ENCODE measurements around the gene IKZF2.

DNA sequence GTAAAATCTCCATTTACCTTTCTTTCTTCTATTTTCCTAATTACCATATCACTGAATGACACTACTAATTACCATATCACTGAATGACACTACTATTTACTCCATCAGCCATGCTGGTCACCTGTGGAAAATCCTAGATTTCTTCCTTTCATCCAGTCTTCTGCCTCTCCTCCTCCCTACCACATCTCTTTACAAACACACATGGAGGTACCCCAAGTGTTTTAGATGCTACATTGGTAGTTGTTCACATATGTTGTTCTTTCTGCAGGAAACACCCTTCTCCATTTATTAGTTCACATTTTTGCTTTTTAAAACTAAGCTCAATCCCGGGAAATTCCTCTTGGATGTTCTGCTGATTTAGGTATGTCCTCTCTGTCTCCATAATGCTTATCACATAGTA, 134.0 kb downstream of the IKZF2 start:
- TF ChIP-seq, protein P1, sequence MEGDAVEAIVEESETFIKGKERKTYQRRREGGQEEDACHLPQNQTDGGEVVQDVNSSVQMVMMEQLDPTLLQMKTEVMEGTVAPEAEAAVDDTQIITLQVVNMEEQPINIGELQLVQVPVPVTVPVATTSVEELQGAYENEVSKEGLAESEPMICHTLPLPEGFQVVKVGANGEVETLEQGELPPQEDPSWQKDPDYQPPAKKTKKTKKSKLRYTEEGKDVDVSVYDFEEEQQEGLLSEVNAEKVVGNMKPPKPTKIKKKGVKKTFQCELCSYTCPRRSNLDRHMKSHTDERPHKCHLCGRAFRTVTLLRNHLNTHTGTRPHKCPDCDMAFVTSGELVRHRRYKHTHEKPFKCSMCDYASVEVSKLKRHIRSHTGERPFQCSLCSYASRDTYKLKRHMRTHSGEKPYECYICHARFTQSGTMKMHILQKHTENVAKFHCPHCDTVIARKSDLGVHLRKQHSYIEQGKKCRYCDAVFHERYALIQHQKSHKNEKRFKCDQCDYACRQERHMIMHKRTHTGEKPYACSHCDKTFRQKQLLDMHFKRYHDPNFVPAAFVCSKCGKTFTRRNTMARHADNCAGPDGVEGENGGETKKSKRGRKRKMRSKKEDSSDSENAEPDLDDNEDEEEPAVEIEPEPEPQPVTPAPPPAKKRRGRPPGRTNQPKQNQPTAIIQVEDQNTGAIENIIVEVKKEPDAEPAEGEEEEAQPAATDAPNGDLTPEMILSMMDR (conservative IDR thresholded peaks at IDR 0.05; ENCODE audit: low read depth in 2 of 2): no peak
- no peak for TF ChIP-seq POLR2AphosphoS5 (IDR thresholded peaks at IDR 0.05; ENCODE audit: low read depth)
- TF ChIP-seq, protein P2, sequence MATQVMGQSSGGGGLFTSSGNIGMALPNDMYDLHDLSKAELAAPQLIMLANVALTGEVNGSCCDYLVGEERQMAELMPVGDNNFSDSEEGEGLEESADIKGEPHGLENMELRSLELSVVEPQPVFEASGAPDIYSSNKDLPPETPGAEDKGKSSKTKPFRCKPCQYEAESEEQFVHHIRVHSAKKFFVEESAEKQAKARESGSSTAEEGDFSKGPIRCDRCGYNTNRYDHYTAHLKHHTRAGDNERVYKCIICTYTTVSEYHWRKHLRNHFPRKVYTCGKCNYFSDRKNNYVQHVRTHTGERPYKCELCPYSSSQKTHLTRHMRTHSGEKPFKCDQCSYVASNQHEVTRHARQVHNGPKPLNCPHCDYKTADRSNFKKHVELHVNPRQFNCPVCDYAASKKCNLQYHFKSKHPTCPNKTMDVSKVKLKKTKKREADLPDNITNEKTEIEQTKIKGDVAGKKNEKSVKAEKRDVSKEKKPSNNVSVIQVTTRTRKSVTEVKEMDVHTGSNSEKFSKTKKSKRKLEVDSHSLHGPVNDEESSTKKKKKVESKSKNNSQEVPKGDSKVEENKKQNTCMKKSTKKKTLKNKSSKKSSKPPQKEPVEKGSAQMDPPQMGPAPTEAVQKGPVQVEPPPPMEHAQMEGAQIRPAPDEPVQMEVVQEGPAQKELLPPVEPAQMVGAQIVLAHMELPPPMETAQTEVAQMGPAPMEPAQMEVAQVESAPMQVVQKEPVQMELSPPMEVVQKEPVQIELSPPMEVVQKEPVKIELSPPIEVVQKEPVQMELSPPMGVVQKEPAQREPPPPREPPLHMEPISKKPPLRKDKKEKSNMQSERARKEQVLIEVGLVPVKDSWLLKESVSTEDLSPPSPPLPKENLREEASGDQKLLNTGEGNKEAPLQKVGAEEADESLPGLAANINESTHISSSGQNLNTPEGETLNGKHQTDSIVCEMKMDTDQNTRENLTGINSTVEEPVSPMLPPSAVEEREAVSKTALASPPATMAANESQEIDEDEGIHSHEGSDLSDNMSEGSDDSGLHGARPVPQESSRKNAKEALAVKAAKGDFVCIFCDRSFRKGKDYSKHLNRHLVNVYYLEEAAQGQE (IDR thresholded peaks at IDR 0.05; ENCODE audit: unreplicated experiment): no peak
- TF ChIP-seq EZH2 (IDR thresholded peaks at IDR 0.05; ENCODE audit: low read depth, unreplicated experiment): no peak
- no peak for TF ChIP-seq CREB1 (CRISPR knock-in tag; IDR thresholded peaks at IDR 0.05; ENCODE audit: low read depth)
- no peak for TF ChIP-seq EZH2phosphoT487 (IDR thresholded peaks at IDR 0.05; ENCODE audit: unreplicated experiment)
